ENCODE results near the gene PPP1CB.
"Not testable (repeated sequence)": the region's sequence is repeated elsewhere in the genome, so short reads cannot be mapped to it uniquely, and the experiment has no call there.

Gene PPP1CB

DNA sequence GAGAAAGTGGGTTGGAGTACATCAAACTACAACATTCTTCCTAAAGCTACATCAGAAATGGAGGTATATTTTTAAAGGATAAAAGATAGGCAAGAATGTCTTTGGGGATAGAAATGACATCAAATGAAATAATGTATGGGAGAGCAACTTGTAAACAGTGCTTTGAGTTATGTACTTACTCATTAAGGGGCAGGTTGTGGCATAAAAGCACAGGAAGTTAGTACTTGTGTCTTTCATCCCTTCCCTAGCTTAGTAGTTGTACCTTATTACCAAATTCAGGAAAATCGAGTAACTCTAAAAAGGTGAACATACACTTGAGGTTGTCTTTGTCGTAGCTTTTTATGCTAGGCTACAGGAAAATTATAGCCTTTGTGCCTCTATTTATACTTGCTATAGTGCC, 28.9 kb downstream of the PPP1CB start:
- H3K9me3 ChIP-seq (ENCODE audit: control insufficient read depth in 1 of 2, low read length in 2 of 2) = no peaks in the 10 kb centered on the region
- H3K27ac ChIP-seq (ENCODE audit: low read length) = no peak overlapping the region
- peaks cover 0 to 11% of the 10 kb centered on the region in 2 donors for H3K4me1 ChIP-seq (ENCODE audit: control insufficient read depth in 1 of 2, insufficient read depth in 2 of 2, low read length in 2 of 2)
- no peaks in the 10 kb centered on the region for H3K27me3 ChIP-seq (ENCODE audit: low read depth, low read length)
- H3K4me3 ChIP-seq (ENCODE audit: low read depth in 1 of 2, low read length in 2 of 2) = no peak overlapping the region
- H3K36me3 ChIP-seq (ENCODE audit: control insufficient read depth in 1 of 2, insufficient read depth in 2 of 2, low read length in 2 of 2) = peaks cover 41 to 58% of the 10 kb centered on the region in 2 donors

DNA sequence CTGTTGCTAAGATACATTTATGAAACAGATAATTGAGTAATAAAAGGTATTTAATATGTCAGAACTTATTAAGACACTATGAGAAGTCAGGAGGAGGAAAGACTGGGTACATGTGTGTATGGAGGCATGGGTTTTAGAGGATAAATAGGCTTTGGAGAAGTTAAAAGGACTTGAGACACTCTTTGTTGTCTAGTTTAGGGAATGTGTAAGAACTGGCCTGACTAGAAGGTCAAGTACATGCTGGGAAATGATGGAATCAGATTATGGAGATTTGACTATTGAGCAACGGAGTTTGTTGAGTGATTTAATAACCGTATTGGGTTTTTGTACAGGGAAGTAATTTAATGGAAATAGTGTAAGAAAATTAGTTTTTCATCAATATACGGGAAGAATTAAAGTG, 30.8 kb downstream of the PPP1CB start:
- Histone ChIP-seq H3K27ac (ENCODE audit: low read length) (peak overlapping the region; percentile 47), H3K36me3 (ENCODE audit: control insufficient read depth in 1 of 2, insufficient read depth in 2 of 2, low read length in 2 of 2) (peaks cover 44 to 75% of the 10 kb centered on the region in 2 donors), H3K4me1 (ENCODE audit: control insufficient read depth in 1 of 2, insufficient read depth in 2 of 2, low read length in 2 of 2) (no peaks in the 10 kb centered on the region)

DNA sequence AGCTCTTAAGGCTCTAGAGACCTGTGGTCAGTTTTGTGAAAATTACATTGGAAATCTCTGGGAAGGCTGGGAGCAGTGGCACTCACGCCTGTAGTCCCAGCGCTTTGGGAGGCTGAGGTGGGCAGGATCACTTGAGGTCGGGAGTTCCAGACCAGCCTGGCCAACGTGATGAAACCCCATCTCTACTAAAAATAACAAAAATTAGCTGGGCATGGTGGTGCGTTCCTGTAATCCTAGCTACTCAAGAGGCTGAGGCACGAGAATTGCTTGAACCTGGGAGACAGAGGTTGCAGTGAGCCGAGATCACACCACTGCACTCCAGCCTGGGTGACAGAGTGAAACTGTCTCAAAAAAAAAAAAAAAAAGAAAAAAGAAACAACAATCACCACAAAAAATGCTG, 32.9 kb downstream of the PPP1CB start:
- not testable (repeated sequence) for H3K9me3 ChIP-seq (ENCODE audit: control insufficient read depth in 1 of 2, low read length in 2 of 2); H3K27me3 ChIP-seq (ENCODE audit: low read depth, low read length); H3K4me3 ChIP-seq (ENCODE audit: low read depth in 1 of 2, low read length in 2 of 2); H3K27ac ChIP-seq (ENCODE audit: low read length); H3K4me1 ChIP-seq (ENCODE audit: control insufficient read depth in 1 of 2, insufficient read depth in 2 of 2, low read length in 2 of 2)
- H3K36me3 ChIP-seq (ENCODE audit: control insufficient read depth in 1 of 2, insufficient read depth in 2 of 2, low read length in 2 of 2) = peaks cover 50 to 78% of the 10 kb centered on the region in 2 donors

More for the DNA sequence above, 30.8 kb downstream of the PPP1CB start:
- Histone ChIP-seq H3K4me3 (ENCODE audit: low read depth in 1 of 2, low read length in 2 of 2) (no peak overlapping the region), H3K27me3 (ENCODE audit: low read depth, low read length) (no peaks in the 10 kb centered on the region), H3K9me3 (ENCODE audit: control insufficient read depth in 1 of 2, low read length in 2 of 2) (no peaks in the 10 kb centered on the region)

DNA sequence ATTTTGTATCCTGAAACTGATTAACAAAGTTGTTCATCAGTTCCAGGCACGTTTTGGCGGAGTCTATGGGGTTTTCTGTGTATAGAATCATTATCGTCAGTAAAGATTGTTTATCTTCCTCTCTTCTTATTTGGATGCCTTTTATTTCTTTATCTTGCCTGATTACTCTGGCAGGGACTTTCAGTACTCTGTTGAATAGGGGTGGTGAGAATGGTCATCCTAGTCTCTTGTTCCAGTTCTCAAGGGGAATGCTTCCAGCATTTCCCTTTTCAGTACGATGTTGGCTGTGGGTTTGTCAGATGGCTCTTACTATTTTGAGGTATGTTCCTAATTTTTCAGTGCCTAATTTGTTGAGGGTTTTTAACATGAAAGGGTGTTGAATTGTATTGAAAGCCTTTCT, 45.0 kb downstream of the PPP1CB start:
- Histone ChIP-seq H3K27ac (ENCODE audit: low read length) (no peak overlapping the region), H3K4me1 (ENCODE audit: control insufficient read depth in 1 of 2, insufficient read depth in 2 of 2, low read length in 2 of 2) (peaks cover 0 to 6% of the 10 kb centered on the region in 2 donors), H3K36me3 (ENCODE audit: control insufficient read depth in 1 of 2, insufficient read depth in 2 of 2, low read length in 2 of 2) (peaks cover 37 to 73% of the 10 kb centered on the region in 2 donors), H3K9me3 (ENCODE audit: control insufficient read depth in 1 of 2, low read length in 2 of 2) (peaks cover 0 to 8% of the 10 kb centered on the region in 2 donors), H3K27me3 (ENCODE audit: low read depth, low read length) (no peaks in the 10 kb centered on the region), H3K4me3 (ENCODE audit: low read depth in 1 of 2, low read length in 2 of 2) (no peak overlapping the region)

DNA sequence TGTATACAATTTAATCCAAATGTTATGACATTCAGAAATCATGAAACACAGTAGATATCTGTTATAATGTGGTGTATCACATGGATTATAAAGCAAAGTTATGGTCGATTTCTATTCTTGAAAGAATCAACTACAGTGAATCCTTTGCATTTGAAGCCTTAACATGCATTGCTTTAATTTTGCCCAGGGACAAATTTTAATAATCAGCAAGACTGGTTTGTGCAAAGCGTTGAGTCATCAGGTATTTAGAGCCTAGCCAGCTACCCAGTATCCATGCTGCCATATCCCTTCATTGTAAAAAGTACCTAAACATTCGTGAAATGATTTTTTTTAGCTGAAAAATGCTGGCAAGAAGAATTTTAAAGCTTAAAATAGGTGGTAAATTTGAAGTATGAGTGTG, 50.1 kb downstream of the PPP1CB start:
- Histone ChIP-seq H3K36me3 (ENCODE audit: control insufficient read depth in 1 of 2, insufficient read depth in 2 of 2, low read length in 2 of 2) (peaks cover 20 to 42% of the 10 kb centered on the region in 2 donors), H3K9me3 (ENCODE audit: control insufficient read depth in 1 of 2, low read length in 2 of 2) (peaks cover 0 to 5% of the 10 kb centered on the region in 2 donors), H3K27ac (ENCODE audit: low read length) (no peak overlapping the region), H3K4me1 (ENCODE audit: control insufficient read depth in 1 of 2, insufficient read depth in 2 of 2, low read length in 2 of 2) (peaks cover 0 to 13% of the 10 kb centered on the region in 2 donors), H3K27me3 (ENCODE audit: low read depth, low read length) (no peaks in the 10 kb centered on the region), H3K4me3 (ENCODE audit: low read depth in 1 of 2, low read length in 2 of 2) (no peak overlapping the region)

DNA sequence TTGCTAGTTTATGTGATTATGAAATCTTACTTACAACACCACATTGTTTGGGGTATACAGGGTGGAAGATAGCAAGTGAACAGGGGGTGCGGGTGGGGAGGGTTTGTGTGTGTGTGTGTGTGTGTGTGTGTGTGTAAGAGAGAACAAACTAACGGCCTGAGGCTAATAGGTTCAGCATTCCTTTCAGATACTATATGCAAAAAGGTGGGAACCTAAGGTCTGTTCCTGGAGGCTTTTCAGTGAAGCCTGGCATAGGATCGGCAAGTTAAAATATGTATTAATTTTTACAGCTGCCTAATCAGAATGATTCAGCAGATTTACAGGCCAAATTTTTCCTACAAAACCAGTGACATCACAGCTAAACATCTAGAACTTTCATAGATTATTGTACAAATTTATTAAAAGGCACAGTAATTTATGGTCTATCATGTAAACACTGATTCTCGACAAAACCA, 51.4 kb downstream of the PPP1CB start:
- H3K36me3 ChIP-seq (ENCODE audit: control insufficient read depth in 1 of 2, insufficient read depth in 2 of 2, low read length in 2 of 2) = peaks cover 23 to 31% of the 10 kb centered on the region in 2 donors
- no peak overlapping the region for H3K4me3 ChIP-seq (ENCODE audit: low read depth in 1 of 2, low read length in 2 of 2)
- H3K27me3 ChIP-seq (ENCODE audit: low read depth, low read length) = no peaks in the 10 kb centered on the region
- no peak overlapping the region for H3K27ac ChIP-seq (ENCODE audit: low read length)
- H3K4me1 ChIP-seq (ENCODE audit: control insufficient read depth in 1 of 2, insufficient read depth in 2 of 2, low read length in 2 of 2) = peaks cover 0 to 12% of the 10 kb centered on the region in 2 donors
- no peaks in the 10 kb centered on the region for H3K9me3 ChIP-seq (ENCODE audit: control insufficient read depth in 1 of 2, low read length in 2 of 2)

DNA sequence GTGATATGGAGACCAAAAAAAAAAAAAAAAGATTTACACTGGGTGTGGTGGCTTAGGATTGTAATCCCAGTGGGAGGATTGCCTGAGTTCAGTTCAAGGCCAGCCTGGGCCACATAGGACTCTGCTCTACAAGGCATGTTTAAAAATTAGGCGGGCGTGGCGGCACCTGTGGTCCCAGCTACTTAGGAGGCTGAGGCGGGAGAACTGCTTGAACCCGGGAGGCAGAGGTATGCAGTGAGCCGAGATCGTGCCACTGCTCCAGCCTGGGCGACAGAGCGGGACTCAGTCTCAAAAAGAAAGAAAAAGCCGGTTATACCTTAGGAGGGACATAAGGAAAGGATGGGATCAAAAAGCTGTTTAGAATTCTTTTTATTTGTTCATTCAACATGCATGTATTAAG, 58.3 kb downstream of the PPP1CB start:
- Histone ChIP-seq H3K27ac (ENCODE audit: low read length) (no peak overlapping the region), H3K4me3 (ENCODE audit: low read depth in 1 of 2, low read length in 2 of 2) (peak overlapping the region; percentile 46 to 68), H3K36me3 (ENCODE audit: control insufficient read depth in 1 of 2, insufficient read depth in 2 of 2, low read length in 2 of 2) (peaks cover 0 to 3% of the 10 kb centered on the region in 2 donors), H3K27me3 (ENCODE audit: low read depth, low read length) (no peaks in the 10 kb centered on the region), H3K9me3 (ENCODE audit: control insufficient read depth in 1 of 2, low read length in 2 of 2) (no peaks in the 10 kb centered on the region), H3K4me1 (ENCODE audit: control insufficient read depth in 1 of 2, insufficient read depth in 2 of 2, low read length in 2 of 2) (peaks cover 0 to 8% of the 10 kb centered on the region in 2 donors)

DNA sequence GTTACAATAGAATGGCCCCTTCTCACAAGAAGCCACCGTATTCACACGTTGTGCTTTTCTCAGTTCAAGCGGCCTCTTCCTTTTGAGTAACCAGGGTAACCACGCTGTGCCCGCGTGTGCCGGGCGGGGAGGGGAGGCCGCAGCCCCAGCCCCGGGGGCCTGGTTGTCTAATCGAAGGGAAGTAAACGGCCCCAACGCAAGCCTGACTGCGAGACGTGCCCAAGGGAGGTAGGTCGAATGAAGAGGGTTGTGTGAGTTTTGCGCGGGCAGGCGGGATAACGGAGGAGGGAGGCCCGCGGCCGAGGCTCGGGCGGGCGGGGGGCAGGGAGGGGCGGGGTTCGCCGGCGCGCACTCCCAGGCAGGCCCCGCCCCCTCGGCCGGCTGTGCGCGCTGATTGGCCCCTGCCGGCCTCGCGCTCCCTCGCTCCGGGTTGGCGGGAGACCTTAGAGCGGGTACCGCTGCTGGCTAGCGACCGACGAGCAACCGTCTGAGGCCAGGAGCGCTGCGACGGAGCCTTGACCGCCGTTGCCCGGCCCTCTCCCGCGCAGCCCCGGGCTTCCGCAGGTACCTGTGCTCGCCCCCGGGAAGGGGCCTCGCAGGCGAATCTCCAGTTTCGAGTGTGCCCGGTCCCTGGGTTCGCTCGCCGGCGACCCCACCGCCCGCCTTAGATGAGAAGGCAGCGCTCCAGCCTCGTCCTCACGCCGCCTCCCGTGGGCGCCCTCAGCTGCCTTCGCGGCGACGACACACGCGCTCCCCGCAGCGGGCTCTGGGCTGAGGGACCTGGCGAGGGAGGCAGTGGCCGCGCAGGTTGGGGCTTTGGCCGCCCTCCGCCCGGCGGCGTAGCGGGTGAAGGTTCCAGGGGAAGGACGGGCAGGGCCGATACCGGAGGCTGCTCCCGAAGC, 59.0 kb downstream of the PPP1CB start, which contains the start of gene SPDYA:
Gene SPDYA (plus strand): TSS at position 451 of the 902 bp plus-strand sequence. CDS start 5,181 bp downstream, outside the sequence.
- Histone ChIP-seq H3K9me3 (ENCODE audit: control insufficient read depth in 1 of 2, low read length in 2 of 2) (no peaks in the 10 kb centered on the region), H3K27me3 (ENCODE audit: low read depth, low read length) (no peaks in the 10 kb centered on the region), H3K4me3 (ENCODE audit: low read depth in 1 of 2, low read length in 2 of 2) (peak within 1 kb of the TSS; percentile 46 to 68), H3K36me3 (ENCODE audit: control insufficient read depth in 1 of 2, insufficient read depth in 2 of 2, low read length in 2 of 2) (peaks cover 0 to 3% of the 10 kb centered on the region in 2 donors), H3K27ac (ENCODE audit: low read length) (no peak within 1 kb of the TSS), H3K4me1 (ENCODE audit: control insufficient read depth in 1 of 2, insufficient read depth in 2 of 2, low read length in 2 of 2) (peaks cover 0 to 8% of the 10 kb centered on the region in 2 donors)

DNA sequence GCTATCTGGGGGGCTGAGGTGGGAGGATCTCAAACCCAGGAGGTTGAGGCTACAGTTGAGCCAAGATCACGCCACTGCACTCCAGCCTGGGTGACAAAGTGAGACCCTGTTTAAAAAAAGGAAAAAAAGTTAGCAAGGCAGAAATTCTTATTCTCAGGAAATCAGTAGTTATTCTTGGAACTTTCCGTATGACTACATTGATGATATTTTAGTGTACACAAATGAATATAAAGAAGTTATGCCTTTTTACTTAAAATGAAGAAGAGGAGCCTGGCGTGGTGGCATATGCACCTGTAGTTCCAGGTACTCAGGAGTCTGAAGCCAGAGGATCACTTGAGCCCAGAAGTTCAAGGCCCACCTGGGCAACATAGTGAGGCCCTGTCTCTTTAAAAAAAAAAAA, 66.4 kb downstream of the PPP1CB start:
- Histone ChIP-seq H3K4me3 (ENCODE audit: low read depth in 1 of 2, low read length in 2 of 2) (no peak overlapping the region), H3K27ac (ENCODE audit: low read length) (no peak overlapping the region), H3K4me1 (ENCODE audit: control insufficient read depth in 1 of 2, insufficient read depth in 2 of 2, low read length in 2 of 2) (no peaks in the 10 kb centered on the region), H3K9me3 (ENCODE audit: control insufficient read depth in 1 of 2, low read length in 2 of 2) (no peaks in the 10 kb centered on the region), H3K27me3 (ENCODE audit: low read depth, low read length) (no peaks in the 10 kb centered on the region), H3K36me3 (ENCODE audit: control insufficient read depth in 1 of 2, insufficient read depth in 2 of 2, low read length in 2 of 2) (no peaks in the 10 kb centered on the region)

DNA sequence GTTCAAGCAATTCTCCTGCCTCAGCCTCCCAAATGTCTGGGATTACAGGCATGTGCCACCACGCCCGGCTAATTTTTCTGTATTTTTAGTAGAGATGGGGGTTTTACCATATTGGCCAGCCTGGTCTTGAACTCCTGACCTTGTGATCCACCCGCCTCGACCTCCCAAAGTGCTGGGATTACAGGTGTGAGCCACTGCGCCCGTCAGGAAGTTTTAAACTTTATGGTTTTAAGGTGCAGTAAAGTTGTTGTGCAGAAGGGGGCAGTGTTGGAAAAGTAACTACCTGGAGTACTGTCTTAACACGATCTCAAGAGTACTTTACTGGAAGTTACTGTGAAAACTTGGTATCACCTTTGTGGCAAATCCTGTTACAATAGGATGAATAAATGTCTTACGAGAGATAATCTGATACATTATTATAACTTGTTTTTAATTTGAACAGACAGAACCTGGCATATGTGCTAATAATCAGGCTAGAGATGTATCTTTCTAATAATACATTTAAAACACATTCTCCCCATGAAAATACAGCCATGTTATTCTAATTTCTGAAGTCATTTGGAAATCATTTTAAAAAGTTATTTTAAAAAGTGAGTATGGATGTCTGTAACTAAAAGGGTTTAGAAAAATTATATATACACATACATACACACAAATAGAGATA, 69.8 kb downstream of the PPP1CB start:
- Histone ChIP-seq H3K4me3 (ENCODE audit: low read depth in 1 of 2, low read length in 2 of 2) (no peak overlapping the region), H3K27ac (ENCODE audit: low read length) (no peak overlapping the region)

DNA sequence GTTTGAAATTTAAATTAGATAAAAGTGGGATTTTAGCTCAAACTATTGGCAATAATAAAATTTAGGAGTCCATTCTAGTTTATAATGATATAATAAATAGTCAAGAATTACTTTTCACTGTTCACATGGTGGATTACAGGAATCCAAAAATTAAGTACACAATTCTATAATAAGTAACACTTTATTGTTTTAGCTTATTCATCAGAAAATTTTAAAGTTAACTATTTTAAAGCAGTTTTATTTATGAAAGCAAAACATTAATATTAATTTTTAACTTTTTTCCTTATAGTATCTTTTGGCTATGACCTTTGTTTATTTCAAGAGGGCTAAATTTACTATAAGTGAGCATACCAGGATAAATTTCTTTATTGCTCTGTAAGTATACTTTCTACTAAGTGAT, 70.4 kb downstream of the PPP1CB start:
- Histone ChIP-seq H3K9me3 (ENCODE audit: control insufficient read depth in 1 of 2, low read length in 2 of 2) (no peaks in the 10 kb centered on the region), H3K4me3 (ENCODE audit: low read depth in 1 of 2, low read length in 2 of 2) (no peak overlapping the region)

More for the DNA sequence above, 69.8 kb downstream of the PPP1CB start:
- H3K4me1 ChIP-seq (ENCODE audit: control insufficient read depth in 1 of 2, insufficient read depth in 2 of 2, low read length in 2 of 2) = no peaks in the 10 kb centered on the region
- H3K9me3 ChIP-seq (ENCODE audit: control insufficient read depth in 1 of 2, low read length in 2 of 2) = no peaks in the 10 kb centered on the region
- no peaks in the 10 kb centered on the region for H3K36me3 ChIP-seq (ENCODE audit: control insufficient read depth in 1 of 2, insufficient read depth in 2 of 2, low read length in 2 of 2)
- H3K27me3 ChIP-seq (ENCODE audit: low read depth, low read length) = no peaks in the 10 kb centered on the region

More for the DNA sequence above, 70.4 kb downstream of the PPP1CB start:
- no peaks in the 10 kb centered on the region for H3K4me1 ChIP-seq (ENCODE audit: control insufficient read depth in 1 of 2, insufficient read depth in 2 of 2, low read length in 2 of 2)
- no peaks in the 10 kb centered on the region for H3K27me3 ChIP-seq (ENCODE audit: low read depth, low read length)
- H3K36me3 ChIP-seq (ENCODE audit: control insufficient read depth in 1 of 2, insufficient read depth in 2 of 2, low read length in 2 of 2) = no peaks in the 10 kb centered on the region
- H3K27ac ChIP-seq (ENCODE audit: low read length) = no peak overlapping the region
